Measurements from ENCODE around the gene GUCY1A1. TPM values are rescaled to one million over a fixed set of nuclear protein-coding genes. Genes with fewer than 3 reads are reported as not detected.

The GUCY1A1 gene
- total and polyA plus RNA-seq, 8 donors, result 78.0 to 155 (median 114) TPM

DNA sequence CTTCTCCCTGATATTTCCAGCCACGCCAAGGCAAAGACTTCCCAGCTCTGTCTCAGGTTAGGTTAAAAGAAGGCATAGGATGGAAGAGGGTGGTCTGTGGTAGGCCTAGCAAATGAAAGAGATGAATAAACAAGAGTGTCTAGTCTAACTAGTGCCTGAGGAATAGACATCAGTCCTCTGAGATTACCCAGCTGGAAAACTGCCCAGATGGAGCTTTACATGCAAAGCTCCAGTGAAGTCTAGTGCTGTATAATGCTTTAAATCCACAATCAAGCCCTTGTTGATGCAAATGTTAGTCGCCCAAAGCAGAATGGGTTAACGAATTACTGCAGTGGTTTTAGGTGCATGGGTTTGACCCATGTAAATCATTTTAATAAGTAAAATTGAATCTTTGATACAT lies 67.4 kb downstream of the GUCY1A1 start:
- no peaks in the 10 kb centered on the region for H3K36me3 ChIP-seq
- intact Hi-C loops (cut with DNase I), result no loop called here
- H3K27ac ChIP-seq, result no peak overlapping the region
- no peaks in the 10 kb centered on the region for H3K27me3 ChIP-seq
- H3K9me3 ChIP-seq, result no peaks in the 10 kb centered on the region
- H3K4me1 ChIP-seq, result no peaks in the 10 kb centered on the region
- no peak overlapping the region for H3K4me3 ChIP-seq
- ATAC-seq (no peak), DNase-seq (peak in 1 of 4 donors; percentile 44)
- TF ChIP-seq, protein P1, sequence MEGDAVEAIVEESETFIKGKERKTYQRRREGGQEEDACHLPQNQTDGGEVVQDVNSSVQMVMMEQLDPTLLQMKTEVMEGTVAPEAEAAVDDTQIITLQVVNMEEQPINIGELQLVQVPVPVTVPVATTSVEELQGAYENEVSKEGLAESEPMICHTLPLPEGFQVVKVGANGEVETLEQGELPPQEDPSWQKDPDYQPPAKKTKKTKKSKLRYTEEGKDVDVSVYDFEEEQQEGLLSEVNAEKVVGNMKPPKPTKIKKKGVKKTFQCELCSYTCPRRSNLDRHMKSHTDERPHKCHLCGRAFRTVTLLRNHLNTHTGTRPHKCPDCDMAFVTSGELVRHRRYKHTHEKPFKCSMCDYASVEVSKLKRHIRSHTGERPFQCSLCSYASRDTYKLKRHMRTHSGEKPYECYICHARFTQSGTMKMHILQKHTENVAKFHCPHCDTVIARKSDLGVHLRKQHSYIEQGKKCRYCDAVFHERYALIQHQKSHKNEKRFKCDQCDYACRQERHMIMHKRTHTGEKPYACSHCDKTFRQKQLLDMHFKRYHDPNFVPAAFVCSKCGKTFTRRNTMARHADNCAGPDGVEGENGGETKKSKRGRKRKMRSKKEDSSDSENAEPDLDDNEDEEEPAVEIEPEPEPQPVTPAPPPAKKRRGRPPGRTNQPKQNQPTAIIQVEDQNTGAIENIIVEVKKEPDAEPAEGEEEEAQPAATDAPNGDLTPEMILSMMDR (IDR thresholded peaks at IDR 0.05), result no peak

DNA sequence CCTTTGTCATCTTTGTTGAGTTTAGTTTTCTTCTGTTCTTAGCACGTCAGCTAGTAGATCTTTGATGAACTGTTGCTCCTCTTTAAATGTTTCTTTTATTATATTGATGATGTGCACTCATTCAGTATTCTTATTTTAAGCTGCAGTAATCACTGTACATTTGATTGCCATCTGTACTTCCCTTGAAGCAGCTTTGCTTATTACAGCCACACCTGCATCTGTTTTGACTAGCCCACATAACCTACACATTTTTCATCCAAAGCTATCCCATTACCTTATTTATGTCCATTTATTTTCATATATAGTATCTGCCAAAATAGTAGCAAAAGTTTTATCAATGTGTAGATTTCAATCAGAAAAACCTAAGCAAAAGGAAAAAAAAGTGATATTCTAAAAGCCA lies 68.3 kb downstream of the GUCY1A1 start:
- H3K27me3 ChIP-seq, result no peaks in the 10 kb centered on the region
- DNase-seq (no peak), ATAC-seq (no peak)
- H3K9me3 ChIP-seq, result no peaks in the 10 kb centered on the region
- intact Hi-C loops (cut with DNase I), result no loop called here
- TF ChIP-seq, protein P1 (IDR thresholded peaks at IDR 0.05), result no peak
- no peak overlapping the region for H3K4me3 ChIP-seq
- H3K27ac ChIP-seq, result no peak overlapping the region
- no peaks in the 10 kb centered on the region for H3K36me3 ChIP-seq
- no peaks in the 10 kb centered on the region for H3K4me1 ChIP-seq

DNA sequence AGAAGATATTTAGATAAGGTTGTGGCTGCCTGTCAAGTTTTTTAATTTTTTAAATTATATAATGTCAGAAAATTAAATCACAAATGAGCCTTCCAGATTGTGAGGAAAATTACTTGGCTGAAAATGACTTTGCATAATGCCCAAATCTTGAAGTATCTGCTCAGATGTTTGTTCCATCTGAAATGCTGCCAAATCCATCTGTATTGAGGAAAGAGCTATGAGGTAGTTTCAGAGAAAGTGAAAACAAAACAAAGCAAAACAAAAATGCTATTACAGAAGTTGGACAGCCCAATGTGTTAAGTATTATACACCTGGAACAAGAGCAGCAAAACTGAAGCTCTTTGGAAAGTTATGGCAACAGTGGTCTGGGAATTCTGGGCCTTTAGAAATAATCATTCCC lies 68.8 kb downstream of the GUCY1A1 start:
- DNase-seq, result peak in 1 of 4 donors; percentile 35
- TF ChIP-seq, protein P1 (IDR thresholded peaks at IDR 0.05), result no peak

DNA sequence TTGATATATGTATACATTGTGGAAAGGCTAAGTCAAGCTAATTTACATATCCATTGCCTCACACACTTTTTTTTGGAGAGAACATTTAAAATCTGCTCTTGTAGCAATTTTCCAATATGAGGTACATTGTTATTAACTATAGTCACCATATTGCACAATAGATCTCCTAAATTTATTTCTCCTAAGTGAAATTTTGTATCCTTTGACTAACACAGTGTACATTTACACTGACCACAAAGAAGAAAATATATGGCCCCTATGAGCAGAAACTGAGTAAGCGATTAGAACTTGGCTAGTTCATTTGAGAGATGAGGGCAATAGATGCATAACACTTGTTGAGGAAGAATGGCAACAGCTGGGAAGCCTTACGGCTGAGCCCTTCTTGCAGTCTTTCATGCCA lies 71.9 kb downstream of the GUCY1A1 start:
- no peaks in the 10 kb centered on the region for H3K36me3 ChIP-seq
- no peak for DNase-seq

More for the DNA sequence above, 68.8 kb downstream of the GUCY1A1 start:
- Histone ChIP-seq H3K4me1 (no peaks in the 10 kb centered on the region), H3K9me3 (no peaks in the 10 kb centered on the region), H3K27me3 (no peaks in the 10 kb centered on the region), H3K36me3 (no peaks in the 10 kb centered on the region), H3K4me3 (no peak overlapping the region), H3K27ac (no peak overlapping the region)
- no peak for ATAC-seq
- intact Hi-C loops (cut with DNase I), result no loop called here

DNA sequence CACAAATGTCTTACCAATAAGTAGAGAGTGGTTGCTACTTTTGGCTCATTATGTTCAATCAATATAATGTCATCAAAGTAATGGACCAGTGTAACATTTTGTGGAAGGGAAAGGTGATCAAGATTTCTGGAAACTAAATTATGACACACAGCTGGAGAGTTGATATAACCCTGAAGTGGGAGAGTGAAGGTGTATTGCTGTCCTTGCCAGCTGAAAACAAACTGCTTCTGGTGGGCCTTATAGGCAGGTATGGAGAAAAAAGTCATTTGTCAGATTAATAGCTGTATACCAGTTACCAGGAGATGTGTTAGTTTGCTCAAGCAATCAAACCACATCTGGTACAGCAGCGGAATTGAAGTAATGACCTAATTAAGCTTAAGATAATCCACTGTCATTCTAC lies 74.9 kb downstream of the GUCY1A1 start:
- no peak overlapping the region for H3K27ac ChIP-seq
- intact Hi-C loops (cut with DNase I), result no loop called here
- no peaks in the 10 kb centered on the region for H3K9me3 ChIP-seq
- no peak for DNase-seq
- TF ChIP-seq, protein P1 (IDR thresholded peaks at IDR 0.05), result no peak
- H3K4me1 ChIP-seq, result no peaks in the 10 kb centered on the region
- no peak for ATAC-seq
- H3K36me3 ChIP-seq, result no peaks in the 10 kb centered on the region
- H3K27me3 ChIP-seq, result no peaks in the 10 kb centered on the region
- no peak overlapping the region for H3K4me3 ChIP-seq

More for the DNA sequence above, 71.9 kb downstream of the GUCY1A1 start:
- ATAC-seq, result peak; percentile 18
- intact Hi-C loops (cut with DNase I), result no loop called here
- Histone ChIP-seq H3K4me1 (no peaks in the 10 kb centered on the region), H3K27me3 (no peaks in the 10 kb centered on the region), H3K27ac (no peak overlapping the region), H3K9me3 (no peaks in the 10 kb centered on the region), H3K4me3 (no peak overlapping the region)
- TF ChIP-seq, protein P1 (IDR thresholded peaks at IDR 0.05), result no peak
